ENCODE results near the gene DCTD. TPM values are rescaled to one million over a fixed set of nuclear protein-coding genes. Genes with fewer than 3 reads are reported as not detected.

Gene DCTD
- total RNA-seq, 4 donors from 2014 or later: 43.3 to 79.0 (median 53.1) TPM

- no peak for TF ChIP-seq CTCF (IDR thresholded peaks at IDR 0.05)
- ATAC-seq (ENCODE audit: low FRiP score) (no peak), DNase-seq (ENCODE audit: low spot score) (no peak)
These were observed 21.3 kb downstream of the DCTD start for GRCh38 chr4:182895791-182896292.

GRCh38 chr4:182894681-182895275 is 22.4 kb downstream of the DCTD start:
- no peak for TF ChIP-seq CTCF (IDR thresholded peaks at IDR 0.05)
- DNase-seq (ENCODE audit: low spot score): no peak
- ATAC-seq (ENCODE audit: low FRiP score): no peak

- TF ChIP-seq CTCF (IDR thresholded peaks at IDR 0.05): no peak
- DNase-seq (ENCODE audit: low spot score) (no peak), ATAC-seq (ENCODE audit: low FRiP score) (no peak)
These were observed 23.6 kb downstream of the DCTD start for GRCh38 chr4:182893474-182894080.

GRCh38 chr4:182893047-182893446 is 24.1 kb downstream of the DCTD start:
- no peak for TF ChIP-seq CTCF (IDR thresholded peaks at IDR 0.05)
- ATAC-seq (ENCODE audit: low FRiP score): no peak
- no peak for DNase-seq (ENCODE audit: low spot score)

- DNase-seq (ENCODE audit: low spot score) (no peak), ATAC-seq (ENCODE audit: low FRiP score) (no peak)
- TF ChIP-seq CTCF (IDR thresholded peaks at IDR 0.05): no peak
These were observed 27.0 kb downstream of the DCTD start for GRCh38 chr4:182890202-182890601.

GRCh38 chr4:182888891-182889290 is 28.3 kb downstream of the DCTD start:
- ATAC-seq (ENCODE audit: low FRiP score) (no peak), DNase-seq (ENCODE audit: low spot score) (no peak)
- no peak for TF ChIP-seq CTCF (IDR thresholded peaks at IDR 0.05)

- TF ChIP-seq CTCF (IDR thresholded peaks at IDR 0.05): no peak
- ATAC-seq (ENCODE audit: low FRiP score): no peak
- DNase-seq (ENCODE audit: low spot score): no peak
These were observed 30.4 kb downstream of the DCTD start for GRCh38 chr4:182886768-182887167.

Data from omental fat pad (tissue), 4 donors.